H54 (cell line): ENCODE data around the gene TOGARAM2.
A peak's percentile ranks its signal among the peaks of the same experiment; 100 is the strongest.
"Not testable (repeated sequence)": the region's sequence is repeated elsewhere in the genome, so short reads cannot be mapped to it uniquely, and the experiment has no call there.

Source experiments
- DNase-seq: peaks from one replicate; pipeline ENCODE4 v3.0.0; 2011; ENCODE audit warnings: low spot score, mixed read lengths; ENCODE audit not compliant: insufficient read length
- FAIRE-seq: peaks from 3 replicates; lab custom pipeline; 2011; peaks lifted over from hg19 to GRCh38; lab: Jason Lieb, UNC
- POLR2A ChIP-seq: IDR thresholded peaks from 2 replicates; pipeline ENCODE4 v1.6.1; 2011; ENCODE audit warnings: low read depth, mild to moderate bottlenecking, low read length

Gene TOGARAM2

DNA sequence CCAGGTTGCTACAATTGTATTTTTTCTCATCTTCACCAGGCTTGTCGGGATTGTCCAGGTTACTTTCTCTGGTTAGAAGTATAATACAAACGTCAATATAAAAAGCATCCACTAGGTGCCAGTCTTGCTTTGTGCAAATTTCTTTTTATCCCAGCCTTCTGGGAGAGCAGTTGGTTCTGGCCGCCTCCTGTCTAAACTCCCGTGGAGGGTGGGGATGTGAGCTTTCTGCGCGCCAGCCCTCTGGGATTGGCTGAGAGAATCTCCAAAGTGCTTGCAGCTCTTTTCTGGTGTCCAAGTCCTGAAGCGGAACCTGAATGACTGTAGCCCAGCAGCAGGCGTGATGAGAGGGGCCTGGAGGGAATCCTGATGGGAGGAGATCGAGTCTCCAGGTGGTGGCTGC lies 22.4 kb upstream of the TOGARAM2 start:
- DNase-seq (peak; percentile 65), FAIRE-seq (peak; percentile 43)
- TF ChIP-seq POLR2A, result no peak

DNA sequence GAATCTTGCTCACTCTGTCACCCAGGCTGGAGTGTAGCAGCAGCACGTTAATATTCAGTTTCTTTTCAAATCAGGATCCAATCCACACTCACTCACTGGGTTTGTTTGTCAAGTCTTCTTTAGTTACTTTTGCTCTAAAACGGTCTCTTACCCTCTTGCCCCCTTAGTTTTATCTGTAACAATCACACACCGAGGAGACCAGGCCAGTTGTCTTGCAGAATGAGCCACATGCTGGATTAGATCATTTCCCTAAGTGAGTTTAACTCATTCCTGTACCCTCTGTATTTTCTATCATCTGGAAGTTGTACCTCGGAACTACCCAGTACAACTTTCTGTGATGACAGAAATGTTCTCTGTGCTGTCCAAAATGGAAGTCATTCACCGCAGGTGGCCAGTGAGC lies 20.7 kb upstream of the TOGARAM2 start:
- FAIRE-seq, result no peak
- DNase-seq, result no peak
- no peak for TF ChIP-seq POLR2A

DNA sequence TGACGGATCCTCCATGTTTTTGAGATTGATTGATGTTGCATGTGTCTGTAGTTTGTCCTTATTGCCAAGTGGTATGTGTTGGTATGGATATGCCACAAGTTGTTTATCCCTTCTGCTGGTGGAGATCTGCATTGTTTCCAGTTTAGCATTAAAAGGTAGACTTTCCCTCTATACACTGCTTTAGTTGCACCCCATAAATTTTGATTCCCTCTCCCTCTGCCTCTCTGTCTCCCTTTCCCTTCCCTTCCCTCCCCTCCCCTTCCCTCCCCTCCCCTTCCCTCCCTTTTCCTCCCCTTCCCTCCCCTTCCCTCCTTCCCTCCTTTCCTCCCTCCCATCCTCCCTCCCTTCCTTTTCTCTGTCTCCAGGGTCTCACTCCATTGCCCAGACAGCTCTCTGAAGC lies 18.6 kb upstream of the TOGARAM2 start:
- no peak for DNase-seq
- no peak for FAIRE-seq
- no peak for TF ChIP-seq POLR2A

DNA sequence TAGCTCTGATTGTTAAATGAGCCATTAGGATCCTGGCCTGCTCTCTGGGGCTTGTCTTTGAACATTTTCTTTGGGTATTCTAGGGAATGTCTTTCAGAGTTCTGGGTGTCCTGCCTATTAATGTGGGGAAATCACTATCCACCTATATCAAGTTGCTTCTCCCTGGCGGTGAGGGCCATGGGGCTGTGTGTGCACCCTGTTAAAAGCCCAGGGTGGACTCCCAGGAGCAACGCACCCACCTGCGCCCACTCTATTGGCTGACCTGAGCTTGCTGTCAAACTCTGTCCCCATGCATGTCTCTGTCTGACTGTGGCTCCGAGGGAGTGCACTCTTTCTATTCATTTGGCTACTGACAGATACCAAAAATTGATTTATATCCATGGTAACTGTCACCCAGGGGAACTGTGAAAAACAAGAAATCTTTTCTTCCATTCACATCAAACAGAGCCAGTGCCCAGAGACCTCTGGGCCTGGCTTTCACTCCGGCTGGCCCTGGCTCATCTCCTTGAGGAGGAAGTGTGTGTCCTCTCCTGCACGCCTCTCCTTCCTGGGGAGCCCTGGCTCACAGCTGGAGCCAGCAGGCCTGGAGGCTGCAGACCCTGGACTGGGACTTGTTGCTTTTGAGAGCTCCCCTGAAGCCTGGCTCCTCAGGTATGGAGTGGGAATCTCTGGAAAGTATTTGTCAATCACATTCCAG lies 10.5 kb upstream of the TOGARAM2 start:
- FAIRE-seq, result no peak
- no peak for DNase-seq

DNA sequence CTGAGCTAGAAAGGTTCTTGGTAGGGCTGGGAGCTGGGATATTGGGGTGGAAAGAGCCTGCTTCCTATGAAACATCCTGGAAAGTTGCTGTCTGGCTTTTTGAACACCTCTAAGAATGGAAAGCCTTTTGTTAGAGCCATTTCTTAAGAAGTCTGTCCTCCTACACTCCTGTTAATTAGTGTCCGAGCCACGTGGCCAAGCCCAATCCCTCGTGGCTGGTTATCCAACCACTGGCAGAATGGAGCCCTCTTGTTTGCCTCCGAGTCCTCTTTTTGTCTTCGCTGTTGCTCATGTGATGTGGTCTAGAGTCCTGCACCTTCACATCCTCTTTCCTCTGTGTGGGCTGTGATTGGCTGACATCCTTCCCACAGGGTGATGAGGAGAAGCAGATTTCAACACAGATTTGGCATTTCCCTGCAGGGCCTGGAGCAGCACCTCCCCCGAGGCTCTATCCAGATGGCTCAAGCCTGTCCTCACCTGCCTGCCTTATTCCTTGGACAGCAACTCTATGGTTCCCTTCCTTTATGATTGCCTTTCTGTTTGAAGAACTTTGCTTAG lies 8.2 kb upstream of the TOGARAM2 start:
- no peak for DNase-seq
- TF ChIP-seq POLR2A, result no peak
- no peak for FAIRE-seq

More for the DNA sequence above, 10.5 kb upstream of the TOGARAM2 start:
- TF ChIP-seq POLR2A, result no peak

DNA sequence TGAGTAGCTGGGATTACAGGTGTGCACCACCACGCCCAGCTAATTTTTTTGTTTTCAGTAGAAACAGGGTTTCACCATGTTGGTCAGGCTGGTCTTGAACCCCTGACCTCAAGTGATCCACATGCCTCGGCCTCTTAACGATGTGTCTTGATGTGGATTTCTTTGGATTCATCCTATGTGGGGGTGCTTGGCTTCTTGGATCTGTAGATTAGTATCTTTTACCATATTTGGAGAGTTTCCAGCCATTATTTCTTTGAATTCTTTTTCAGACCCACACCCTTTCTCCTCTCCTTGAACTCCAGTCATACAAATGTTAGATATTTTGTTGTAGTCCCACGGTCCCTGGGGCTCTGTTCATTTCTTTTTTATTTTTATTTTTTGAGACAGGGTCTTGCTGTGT lies 6.8 kb upstream of the TOGARAM2 start:
- no peak for TF ChIP-seq POLR2A
- FAIRE-seq, result no peak
- no peak for DNase-seq

DNA sequence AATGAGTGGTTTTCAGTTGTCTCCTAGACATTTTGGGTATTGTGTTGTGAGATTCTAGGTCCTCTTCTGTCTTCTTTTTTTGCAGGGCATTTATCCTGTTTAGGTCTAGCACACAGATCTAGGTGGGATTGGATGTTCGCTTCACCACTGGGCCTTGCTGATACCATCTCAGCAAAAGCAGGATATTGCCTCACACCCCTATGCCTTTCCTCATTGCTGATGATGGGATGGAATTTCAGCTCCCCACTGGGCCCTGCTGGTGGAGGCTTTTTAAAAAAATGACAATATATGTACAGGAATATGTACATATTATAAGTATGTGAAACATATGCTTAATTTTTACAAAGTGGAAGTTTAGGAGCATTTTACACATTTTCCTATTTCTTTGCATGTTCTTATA lies 5.4 kb upstream of the TOGARAM2 start:
- no peak for TF ChIP-seq POLR2A
- FAIRE-seq (no peak), DNase-seq (no peak)

DNA sequence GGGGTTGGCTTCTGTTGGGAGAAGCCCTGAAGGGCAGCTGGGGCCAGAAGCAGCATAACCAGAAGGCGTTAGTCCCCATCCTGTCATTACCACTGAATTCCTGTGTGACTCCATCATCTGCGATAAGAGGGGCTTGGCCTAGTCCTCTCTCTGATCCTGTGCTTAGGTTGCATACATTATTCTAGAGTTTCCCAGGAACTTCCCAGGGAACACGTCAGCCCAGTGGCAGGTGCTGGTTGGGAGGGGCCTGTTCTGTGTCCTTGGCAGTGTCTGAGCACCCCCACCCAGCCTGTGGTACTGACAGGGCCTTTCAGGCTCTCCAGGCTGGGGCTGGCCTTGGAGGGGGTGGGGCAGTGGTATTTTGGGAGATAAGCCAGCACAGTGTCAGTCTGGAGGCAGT lies 4.5 kb upstream of the TOGARAM2 start:
- DNase-seq, result peak; percentile 71
- TF ChIP-seq POLR2A, result no peak
- FAIRE-seq, result no peak

DNA sequence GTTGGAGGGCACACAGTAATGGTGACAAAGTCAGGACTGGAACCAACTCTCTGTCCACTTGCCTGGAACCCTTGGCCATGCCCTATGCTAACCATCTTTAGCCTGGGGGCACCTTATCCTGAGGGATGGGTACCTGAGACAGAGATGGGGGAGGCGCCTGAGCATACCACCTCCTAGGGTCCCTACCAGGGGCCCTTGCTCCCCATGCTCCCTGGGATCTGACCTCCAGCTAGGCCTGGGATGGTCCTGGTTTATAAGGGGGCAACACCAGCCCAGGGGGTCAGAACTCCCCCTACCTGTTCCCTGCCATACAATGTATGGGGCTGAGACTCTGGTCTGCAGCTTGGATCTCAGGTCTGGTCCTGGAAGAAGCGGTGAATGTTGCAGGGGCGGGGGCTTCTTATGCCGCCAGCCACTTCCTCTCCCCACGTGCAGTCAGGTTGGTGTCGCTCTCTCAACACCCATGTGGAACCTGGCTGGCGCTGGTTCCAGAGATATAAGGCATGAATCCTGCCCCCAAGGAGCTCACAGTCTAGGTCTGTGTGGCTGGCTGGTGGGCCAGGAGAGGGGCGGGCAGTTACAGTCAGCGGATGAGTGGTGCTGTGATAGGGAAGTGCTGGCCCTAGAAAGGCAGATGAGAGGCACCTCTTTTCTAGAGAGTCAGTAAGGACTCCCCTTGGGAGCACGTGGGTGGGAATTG lies 3.8 kb upstream of the TOGARAM2 start:
- no peak for FAIRE-seq
- no peak for TF ChIP-seq POLR2A
- DNase-seq, result no peak

DNA sequence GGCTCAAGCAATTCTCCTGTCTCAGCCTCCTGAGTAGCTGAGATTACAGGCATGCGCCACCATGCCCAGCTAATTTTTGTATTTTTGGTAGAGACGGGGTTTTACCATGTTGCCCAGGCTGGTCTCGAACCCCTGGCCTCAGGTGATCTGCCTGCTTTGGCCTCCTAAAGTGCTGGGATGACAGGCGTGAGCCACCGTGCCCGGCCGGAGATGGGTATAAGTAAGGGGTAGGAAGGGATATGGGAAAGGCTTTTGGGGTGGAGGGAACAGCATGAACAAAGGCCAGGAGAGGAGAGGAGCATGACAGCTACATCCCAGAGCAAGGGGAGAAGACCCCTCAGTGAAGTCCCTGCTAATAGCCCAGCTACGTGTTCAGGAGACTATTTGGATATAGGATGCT lies 3.1 kb upstream of the TOGARAM2 start:
- DNase-seq, FAIRE-seq: not testable (repeated sequence)

DNA sequence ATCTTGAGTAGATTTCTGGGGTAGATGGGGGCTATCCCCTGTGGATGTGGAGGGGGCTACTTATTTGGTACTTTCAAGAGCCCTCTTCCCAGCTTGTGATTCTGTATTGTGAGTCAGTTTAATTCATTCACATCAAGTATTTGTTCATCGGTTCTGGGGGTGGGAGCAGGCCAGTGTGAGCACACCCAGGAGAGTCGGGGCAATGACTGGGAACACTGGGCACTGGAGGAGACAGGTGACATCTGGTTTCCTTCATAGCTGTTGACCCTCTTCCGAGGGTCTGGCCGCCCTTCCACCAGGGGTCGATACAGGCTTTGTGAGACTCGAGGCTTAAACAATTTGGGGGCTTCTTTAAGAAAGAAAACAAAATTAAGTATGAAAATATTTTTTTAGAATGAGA lies 2.5 kb upstream of the TOGARAM2 start:
- no peak for DNase-seq
- TF ChIP-seq POLR2A, result no peak
- no peak for FAIRE-seq

DNA sequence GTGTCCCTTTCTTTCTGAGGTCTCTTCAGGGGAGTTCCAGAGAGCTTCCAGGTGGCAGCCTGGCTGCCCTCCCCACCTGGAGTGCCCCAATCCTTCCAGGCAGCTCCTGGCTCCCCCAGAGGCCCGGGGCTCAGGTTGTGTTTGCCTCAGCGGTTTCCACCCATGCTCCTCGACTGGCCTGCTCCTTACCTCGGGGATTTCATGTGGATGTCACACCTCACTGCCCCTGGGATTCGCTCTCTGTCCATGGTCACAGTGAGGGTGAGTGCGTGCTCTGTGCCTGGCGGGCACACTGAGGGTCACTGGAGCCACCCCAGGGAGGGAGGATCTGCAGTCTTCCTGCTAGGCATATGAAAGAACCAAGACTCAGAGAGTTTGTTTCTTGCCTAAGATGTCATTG lies 2.1 kb upstream of the TOGARAM2 start:
- no peak for DNase-seq
- no peak for FAIRE-seq
- TF ChIP-seq POLR2A, result no peak

DNA sequence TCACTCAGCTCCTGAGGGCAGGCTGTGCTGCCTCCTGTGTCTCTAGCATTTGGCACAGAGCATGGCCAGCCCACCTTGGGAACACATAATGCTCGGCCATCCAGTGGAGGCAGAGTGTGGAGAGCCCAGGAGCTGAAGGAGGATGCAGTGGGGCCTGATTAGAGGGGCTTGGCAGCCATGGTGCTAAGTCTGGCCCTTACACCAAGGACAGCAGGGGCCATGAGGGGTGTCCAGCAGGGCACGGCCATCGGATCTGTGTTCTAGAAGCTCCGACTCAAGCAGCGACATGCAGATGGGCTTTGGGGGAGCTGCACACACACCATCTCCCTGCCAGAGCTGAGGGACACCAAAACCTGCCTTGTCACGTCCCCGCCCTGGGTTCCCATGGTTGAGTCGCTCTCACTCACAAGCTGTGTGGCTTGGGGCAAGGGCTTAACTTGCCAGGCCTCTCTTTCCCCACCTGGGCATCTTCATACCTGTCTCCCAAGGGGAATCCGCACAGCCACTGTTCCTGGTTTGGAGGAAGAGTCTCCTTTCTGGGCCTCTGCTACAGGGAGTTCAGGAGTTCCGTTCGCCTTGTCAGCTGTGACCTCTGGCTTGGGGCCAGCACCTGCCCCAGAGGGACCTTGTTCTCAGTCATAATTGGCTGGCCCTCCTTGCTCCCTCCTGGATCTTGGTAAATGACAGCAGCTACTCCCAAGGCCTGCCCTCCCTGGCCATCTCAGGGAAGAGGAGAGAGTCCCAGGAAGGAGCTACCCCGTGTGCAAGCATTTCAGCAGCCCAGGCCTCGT lies 1.3 kb upstream of the TOGARAM2 start:
- FAIRE-seq, result no peak
- DNase-seq, result no peak
- TF ChIP-seq POLR2A, result no peak
